NCI-H128 (cell line): Measurements from ENCODE around the gene MED10.

Experiments
- DNase-seq: peaks from one replicate; lab custom pipeline; 2025; ENCODE audit not compliant: unreplicated experiment; lab: John Stamatoyannopoulos, UW

Gene MED10

GRCh38 chr5:6377905-6378765 lies at the start of gene MED10:
Gene MED10 (minus strand): TSS chr5:6378547. CDS start chr5:6378483, 64 bp downstream.
- DNase-seq, result peak; percentile 92

- DNase-seq, result no peak
These were observed 49.3 kb upstream of the MED10 start for GRCh38 chr5:6427694-6428093.

- no peak for DNase-seq
These were observed 46.4 kb upstream of the MED10 start for GRCh38 chr5:6424700-6425099.

GRCh38 chr5:6424110-6424659 lies 45.8 kb upstream of the MED10 start:
- no peak for DNase-seq

- DNase-seq, result no peak
These were observed 45.2 kb upstream of the MED10 start for GRCh38 chr5:6423327-6424109.

- DNase-seq, result peak; percentile 17
These were observed 41.0 kb upstream of the MED10 start for GRCh38 chr5:6419340-6419852.

GRCh38 chr5:6418679-6419276 lies 40.4 kb upstream of the MED10 start:
- DNase-seq, result no peak

- DNase-seq, result no peak
These were observed 39.3 kb upstream of the MED10 start for GRCh38 chr5:6417657-6418056.

- DNase-seq, result no peak
These were observed 34.5 kb upstream of the MED10 start for GRCh38 chr5:6412811-6413210.

- DNase-seq, result no peak
These were observed 32.8 kb upstream of the MED10 start for GRCh38 chr5:6411141-6411540.

- no peak for DNase-seq
These were observed 32.1 kb upstream of the MED10 start for GRCh38 chr5:6410421-6410820.

GRCh38 chr5:6408627-6409446 lies 30.5 kb upstream of the MED10 start:
- DNase-seq, result no peak

GRCh38 chr5:6408260-6408596 lies 29.9 kb upstream of the MED10 start:
- DNase-seq, result no peak

GRCh38 chr5:6407558-6408259 lies 29.4 kb upstream of the MED10 start:
- DNase-seq, result no peak

- no peak for DNase-seq
These were observed 27.2 kb upstream of the MED10 start for GRCh38 chr5:6405591-6405990.

- DNase-seq, result no peak
These were observed 25.8 kb upstream of the MED10 start for GRCh38 chr5:6404129-6404528.

GRCh38 chr5:6403416-6403815 lies 25.1 kb upstream of the MED10 start:
- DNase-seq, result no peak

GRCh38 chr5:6402939-6403338 lies 24.6 kb upstream of the MED10 start:
- no peak for DNase-seq

- DNase-seq, result no peak
These were observed 23.1 kb upstream of the MED10 start for GRCh38 chr5:6401410-6401809.
